ENCODE results near the gene VAMP3. TPM values are rescaled to one million over a fixed set of nuclear protein-coding genes. Genes with fewer than 3 reads are reported as not detected.

Gene VAMP3
- total RNA-seq, 1 donor from 2014 or later = 154 TPM

DNA sequence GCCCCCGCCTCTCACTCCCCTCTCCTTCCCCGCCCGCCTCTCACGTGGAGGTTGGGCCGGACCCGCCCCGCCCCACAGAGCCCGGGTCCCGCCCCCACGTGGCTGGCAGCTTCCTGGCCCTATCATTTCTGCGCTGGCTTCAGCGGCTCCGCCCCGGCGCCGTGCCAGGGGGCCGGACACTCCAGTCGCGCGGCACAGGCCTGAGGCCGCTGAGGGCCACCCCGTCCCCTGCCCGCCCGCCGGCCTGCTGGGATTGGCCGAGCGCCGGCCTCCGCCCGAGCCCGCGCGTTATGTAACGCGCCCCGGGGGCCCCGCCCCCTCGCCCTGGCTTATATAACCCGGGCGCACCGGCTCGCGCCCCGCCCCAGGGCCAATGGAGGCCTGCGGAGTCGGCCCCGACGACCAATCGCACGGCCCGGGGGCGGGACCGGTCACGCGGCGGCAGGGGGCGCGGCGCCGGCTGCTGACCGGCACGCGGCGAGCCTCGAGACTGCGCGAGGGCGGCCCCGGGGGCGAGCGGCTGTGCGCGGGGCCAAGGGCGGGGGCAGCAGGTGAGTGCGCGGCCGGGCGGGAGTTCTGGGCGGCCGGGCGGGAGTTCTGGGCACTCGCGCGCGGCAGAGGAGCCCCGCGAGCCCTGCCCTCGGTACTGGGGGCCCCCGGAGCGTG lies 12.9 kb downstream of the VAMP3 start, which contains the start of gene PER3:
Gene PER3 (plus strand): TSS at position 466 of the 666 bp plus-strand sequence. CDS start 587 bp downstream, outside the sequence.
- Mint-ChIP-seq H3K27ac (ENCODE audit: unreplicated experiment) (peak within 1 kb of the TSS; percentile 18), H3K4me3 (ENCODE audit: unreplicated experiment) (peak within 1 kb of the TSS; percentile 84), H3K36me3 (ENCODE audit: low read depth, unreplicated experiment) (no peaks in the 10 kb centered on the region), H3K9me3 (ENCODE audit: unreplicated experiment) (no peaks in the 10 kb centered on the region), H3K4me1 (ENCODE audit: low read depth, unreplicated experiment) (no peaks in the 10 kb centered on the region), H3K27me3 (ENCODE audit: low read depth, unreplicated experiment) (no peaks in the 10 kb centered on the region)
- Histone ChIP-seq H3K4me1 (ENCODE audit: insufficient read depth, low read length) (peaks cover 9% of the 10 kb centered on the region), H3K36me3 (ENCODE audit: insufficient read depth, low read length) (peaks cover 21% of the 10 kb centered on the region), H2AFZ (ENCODE audit: low read depth, low read length) (peak within 1 kb of the TSS; percentile 80), H3K4me3 (ENCODE audit: insufficient read depth, low read depth, low read length) (peak within 1 kb of the TSS; percentile 53), H3K79me2 (ENCODE audit: insufficient read depth, low read length) (no peaks in the 10 kb centered on the region), H3K27ac (ENCODE audit: low read depth, low read length) (peak within 1 kb of the TSS; percentile 10), H3K27me3 (ENCODE audit: insufficient read depth, low read length) (no peaks in the 10 kb centered on the region), H4K20me1 (ENCODE audit: insufficient read depth, low read length) (peaks cover 3% of the 10 kb centered on the region), H3K9me3 (ENCODE audit: insufficient read depth, low read depth, low read length) (no peaks in the 10 kb centered on the region), H3K9ac (ENCODE audit: low read length) (peak within 1 kb of the TSS; percentile 73), H3K4me2 (ENCODE audit: low read length) (peak within 1 kb of the TSS; percentile 87)
- FAIRE-seq = no peak
- DNase-seq (ENCODE audit: low read depth) = peak; percentile 88
- TF ChIP-seq, protein P1, sequence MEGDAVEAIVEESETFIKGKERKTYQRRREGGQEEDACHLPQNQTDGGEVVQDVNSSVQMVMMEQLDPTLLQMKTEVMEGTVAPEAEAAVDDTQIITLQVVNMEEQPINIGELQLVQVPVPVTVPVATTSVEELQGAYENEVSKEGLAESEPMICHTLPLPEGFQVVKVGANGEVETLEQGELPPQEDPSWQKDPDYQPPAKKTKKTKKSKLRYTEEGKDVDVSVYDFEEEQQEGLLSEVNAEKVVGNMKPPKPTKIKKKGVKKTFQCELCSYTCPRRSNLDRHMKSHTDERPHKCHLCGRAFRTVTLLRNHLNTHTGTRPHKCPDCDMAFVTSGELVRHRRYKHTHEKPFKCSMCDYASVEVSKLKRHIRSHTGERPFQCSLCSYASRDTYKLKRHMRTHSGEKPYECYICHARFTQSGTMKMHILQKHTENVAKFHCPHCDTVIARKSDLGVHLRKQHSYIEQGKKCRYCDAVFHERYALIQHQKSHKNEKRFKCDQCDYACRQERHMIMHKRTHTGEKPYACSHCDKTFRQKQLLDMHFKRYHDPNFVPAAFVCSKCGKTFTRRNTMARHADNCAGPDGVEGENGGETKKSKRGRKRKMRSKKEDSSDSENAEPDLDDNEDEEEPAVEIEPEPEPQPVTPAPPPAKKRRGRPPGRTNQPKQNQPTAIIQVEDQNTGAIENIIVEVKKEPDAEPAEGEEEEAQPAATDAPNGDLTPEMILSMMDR (IDR thresholded peaks at IDR 0.05; ENCODE audit: insufficient read depth, low read depth, low read length) = no peak
- TF ChIP-seq EZH2 (IDR thresholded peaks at IDR 0.05; ENCODE audit: insufficient read depth, low read length) = no peak

DNA sequence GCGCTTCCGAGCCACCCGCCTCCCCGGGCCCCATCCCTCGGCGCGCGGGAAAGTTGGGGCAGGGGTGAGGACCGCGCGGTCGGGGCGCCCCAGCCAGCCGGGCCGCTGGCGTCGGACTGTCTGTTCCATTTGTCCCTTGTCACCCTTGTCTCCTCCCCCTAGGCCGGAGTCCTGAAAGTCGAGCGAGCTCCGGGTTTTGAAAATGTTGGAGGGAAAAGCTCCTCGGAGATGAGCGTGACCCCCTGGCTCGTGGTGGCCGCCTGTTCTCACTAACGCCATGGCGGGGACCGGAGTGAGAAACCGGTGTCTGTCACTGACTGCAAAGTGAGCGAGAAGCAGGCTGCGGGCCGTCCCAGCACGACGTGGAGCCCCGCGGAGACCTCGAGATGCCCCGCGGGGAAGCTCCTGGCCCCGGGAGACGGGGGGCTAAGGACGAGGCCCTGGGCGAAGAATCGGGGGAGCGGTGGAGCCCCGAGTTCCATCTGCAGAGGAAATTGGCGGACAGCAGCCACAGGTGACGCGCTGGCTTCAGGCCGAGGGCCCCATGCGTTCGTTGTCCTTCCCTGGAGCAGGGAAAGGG lies 13.5 kb downstream of the VAMP3 start:
- peak overlapping the region; percentile 87 for H3K4me2 ChIP-seq (ENCODE audit: low read length)
- H3K36me3 ChIP-seq (ENCODE audit: insufficient read depth, low read length) = peaks cover 17% of the 10 kb centered on the region
- H3K27ac Mint-ChIP-seq (ENCODE audit: unreplicated experiment) = no peak overlapping the region
- no peaks in the 10 kb centered on the region for H4K20me1 ChIP-seq (ENCODE audit: insufficient read depth, low read length)
- no peaks in the 10 kb centered on the region for H3K4me1 Mint-ChIP-seq (ENCODE audit: low read depth, unreplicated experiment)
- H3K4me1 ChIP-seq (ENCODE audit: insufficient read depth, low read length) = peaks cover 9% of the 10 kb centered on the region
- no peaks in the 10 kb centered on the region for H3K79me2 ChIP-seq (ENCODE audit: insufficient read depth, low read length)
- peak overlapping the region; percentile 66 for H3K4me3 Mint-ChIP-seq (ENCODE audit: unreplicated experiment)
- no peak for DNase-seq (ENCODE audit: low read depth)
- H3K9me3 Mint-ChIP-seq (ENCODE audit: unreplicated experiment) = peaks cover 2% of the 10 kb centered on the region
- TF ChIP-seq, protein P1 (IDR thresholded peaks at IDR 0.05; ENCODE audit: insufficient read depth, low read depth, low read length) = no peak
- TF ChIP-seq EZH2 (IDR thresholded peaks at IDR 0.05; ENCODE audit: insufficient read depth, low read length) = no peak
- FAIRE-seq = no peak
- H3K27me3 Mint-ChIP-seq (ENCODE audit: low read depth, unreplicated experiment) = no peaks in the 10 kb centered on the region
- H3K9ac ChIP-seq (ENCODE audit: low read length) = peak overlapping the region; percentile 59
- H3K36me3 Mint-ChIP-seq (ENCODE audit: low read depth, unreplicated experiment) = no peaks in the 10 kb centered on the region
- H3K27me3 ChIP-seq (ENCODE audit: insufficient read depth, low read length) = no peaks in the 10 kb centered on the region
- peak overlapping the region; percentile 29 for H3K4me3 ChIP-seq (ENCODE audit: insufficient read depth, low read depth, low read length)
- peak overlapping the region; percentile 10 for H3K27ac ChIP-seq (ENCODE audit: low read depth, low read length)
- H3K9me3 ChIP-seq (ENCODE audit: insufficient read depth, low read depth, low read length) = no peaks in the 10 kb centered on the region
- peak overlapping the region; percentile 80 for H2AFZ ChIP-seq (ENCODE audit: low read depth, low read length)

DNA sequence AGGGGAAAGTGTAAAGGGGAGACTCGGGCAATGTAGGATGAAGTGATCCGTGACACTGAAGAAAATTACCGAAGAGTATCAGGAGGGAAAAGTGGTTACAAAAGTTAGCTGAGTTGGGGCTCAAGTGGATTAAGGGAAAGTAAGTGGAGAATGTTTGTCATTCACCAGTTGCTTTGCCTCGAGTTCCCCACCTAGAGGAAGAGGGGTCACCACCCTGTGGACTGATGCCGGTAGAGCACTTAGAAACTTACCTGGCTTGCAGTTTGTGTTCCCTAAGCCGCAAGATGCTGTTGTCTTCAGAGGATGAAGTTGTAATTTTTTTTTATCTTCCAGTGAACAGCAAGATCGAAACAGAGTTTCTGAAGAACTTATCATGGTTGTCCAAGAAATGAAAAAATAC lies 14.0 kb downstream of the VAMP3 start:
- Histone ChIP-seq H3K9ac (ENCODE audit: low read length) (no peak overlapping the region), H3K4me3 (ENCODE audit: insufficient read depth, low read depth, low read length) (no peak overlapping the region)

More for the DNA sequence above, 14.0 kb downstream of the VAMP3 start:
- peaks cover 13% of the 10 kb centered on the region for H3K36me3 ChIP-seq (ENCODE audit: insufficient read depth, low read length)
- no peaks in the 10 kb centered on the region for H3K4me1 Mint-ChIP-seq (ENCODE audit: low read depth, unreplicated experiment)
- H4K20me1 ChIP-seq (ENCODE audit: insufficient read depth, low read length) = no peaks in the 10 kb centered on the region
- no peak overlapping the region for H3K27ac Mint-ChIP-seq (ENCODE audit: unreplicated experiment)
- no peaks in the 10 kb centered on the region for H3K9me3 ChIP-seq (ENCODE audit: insufficient read depth, low read depth, low read length)
- FAIRE-seq (no peak), DNase-seq (ENCODE audit: low read depth) (no peak)
- H3K9me3 Mint-ChIP-seq (ENCODE audit: unreplicated experiment) = peaks cover 6% of the 10 kb centered on the region
- peak overlapping the region; percentile 87 for H3K4me2 ChIP-seq (ENCODE audit: low read length)
- H3K4me3 Mint-ChIP-seq (ENCODE audit: unreplicated experiment) = peak overlapping the region; percentile 66
- no peak overlapping the region for H2AFZ ChIP-seq (ENCODE audit: low read depth, low read length)
- no peak overlapping the region for H3K27ac ChIP-seq (ENCODE audit: low read depth, low read length)
- no peaks in the 10 kb centered on the region for H3K27me3 Mint-ChIP-seq (ENCODE audit: low read depth, unreplicated experiment)
- H3K4me1 ChIP-seq (ENCODE audit: insufficient read depth, low read length) = peaks cover 9% of the 10 kb centered on the region
- TF ChIP-seq EZH2 (IDR thresholded peaks at IDR 0.05; ENCODE audit: insufficient read depth, low read length) = no peak
- TF ChIP-seq, protein P1 (IDR thresholded peaks at IDR 0.05; ENCODE audit: insufficient read depth, low read depth, low read length) = no peak
- no peaks in the 10 kb centered on the region for H3K27me3 ChIP-seq (ENCODE audit: insufficient read depth, low read length)
- no peaks in the 10 kb centered on the region for H3K79me2 ChIP-seq (ENCODE audit: insufficient read depth, low read length)
- no peaks in the 10 kb centered on the region for H3K36me3 Mint-ChIP-seq (ENCODE audit: low read depth, unreplicated experiment)

All from astrocyte (in vitro differentiated cells and primary cell).